HG03280 (cell line): Measurements from ENCODE around the gene RPS6KB2.
"Not testable (repeated sequence)": the region's sequence is repeated elsewhere in the genome, so short reads cannot be mapped to it uniquely, and the experiment has no call there.

Experiments used
- ATAC-seq: cut with Tn5 transposase; IDR thresholded peaks from one replicate; pipeline ENCODE4 v1.9.1; 2021; ENCODE audit warnings: mild to moderate bottlenecking, moderate library complexity; ENCODE audit not compliant: unreplicated experiment

Gene RPS6KB2

DNA sequence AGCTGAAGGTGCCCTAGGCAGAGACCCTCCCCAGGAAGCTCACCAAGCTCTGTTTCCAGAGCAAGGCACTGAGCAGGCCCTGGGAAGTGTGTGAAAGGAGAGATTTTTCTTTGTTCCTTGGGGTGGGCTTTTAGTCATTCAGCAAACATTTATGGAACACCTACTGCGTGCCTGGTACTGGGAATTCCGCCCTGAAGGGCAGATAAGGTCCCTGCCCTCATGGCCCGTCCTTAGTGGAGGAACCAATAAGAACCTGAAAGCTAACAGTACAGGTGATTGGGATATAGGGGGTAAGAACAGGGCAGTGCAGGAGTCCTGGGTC is 36.9 kb downstream of the RPS6KB2 start:
- ATAC-seq = no peak

GRCh38 chr11:67465530-67465929 is 37.2 kb downstream of the RPS6KB2 start:
- not testable (repeated sequence) for ATAC-seq

DNA sequence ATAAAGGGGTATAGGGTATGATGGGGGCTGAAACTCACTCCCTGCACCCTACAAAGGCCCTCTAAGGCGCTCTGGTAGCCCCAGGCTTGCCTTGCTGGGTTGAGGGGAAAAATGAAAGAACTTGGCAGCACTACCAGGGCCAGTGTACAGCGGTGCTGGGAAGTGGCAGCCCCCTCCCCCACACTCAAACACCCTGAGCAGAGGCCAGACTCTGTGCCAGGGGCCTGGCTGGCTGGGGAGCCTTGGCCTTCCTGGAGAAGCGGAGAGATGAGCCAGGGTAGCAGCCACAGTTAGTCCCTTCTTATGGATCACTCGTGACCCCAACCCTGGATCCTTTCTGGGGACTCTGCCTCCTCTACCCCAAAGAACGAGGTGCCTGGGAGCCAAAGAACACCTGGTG is 38.1 kb downstream of the RPS6KB2 start:
- ATAC-seq = no peak

- no peak for ATAC-seq
Measured at GRCh38 chr11:67466962-67467771, 38.9 kb downstream of the RPS6KB2 start.

- ATAC-seq = no peak
Measured at GRCh38 chr11:67468056-67468455, 39.8 kb downstream of the RPS6KB2 start.

GRCh38 chr11:67468456-67468758 is 40.1 kb downstream of the RPS6KB2 start:
- no peak for ATAC-seq

GRCh38 chr11:67468759-67469507 is 40.6 kb downstream of the RPS6KB2 start, which contains the start of gene TMEM134:
TSS of gene TMEM134 (minus strand) at chr11:67469251. CDS start at chr11:67469192, 59 bp downstream.
- peak; percentile 68 for ATAC-seq

- no peak for ATAC-seq
Measured at GRCh38 chr11:67469508-67469811, 41.2 kb downstream of the RPS6KB2 start.

DNA sequence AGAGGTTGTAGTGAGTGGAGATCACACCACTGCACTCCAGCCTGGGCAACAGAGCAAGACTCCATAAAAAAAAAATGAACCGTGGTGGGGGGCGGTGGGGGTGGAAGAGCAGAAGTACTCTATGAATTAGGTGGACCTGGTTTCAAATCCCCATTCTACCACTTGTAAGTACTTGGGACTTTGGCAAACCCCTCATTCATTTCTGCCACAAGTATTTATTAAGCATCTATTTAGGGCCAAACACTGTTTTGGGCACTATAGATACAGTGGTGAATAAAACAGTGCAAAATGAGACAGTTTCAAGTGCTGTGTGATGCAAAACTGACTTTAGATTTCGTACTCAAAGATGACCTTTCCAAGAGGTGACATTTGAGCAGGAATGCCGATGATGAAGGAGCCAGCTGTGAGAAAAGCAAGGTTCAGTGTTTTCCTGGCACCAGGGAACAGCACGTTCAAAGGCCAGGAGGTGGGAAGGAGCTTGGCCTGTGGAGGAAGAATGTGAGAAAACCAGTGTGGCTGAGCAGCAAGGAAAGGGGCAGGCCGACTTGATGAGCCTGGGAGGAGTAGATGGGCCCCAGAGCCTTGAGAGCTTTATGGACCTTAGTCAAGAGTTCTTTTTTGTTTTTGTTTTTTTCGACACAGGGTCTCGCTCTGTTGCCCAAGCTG is 42.2 kb downstream of the RPS6KB2 start:
- ATAC-seq = no peak

GRCh38 chr11:67472882-67473281 is 44.6 kb downstream of the RPS6KB2 start:
- no peak for ATAC-seq

GRCh38 chr11:67476692-67477091 is 48.4 kb downstream of the RPS6KB2 start:
- not testable (repeated sequence) for ATAC-seq

DNA sequence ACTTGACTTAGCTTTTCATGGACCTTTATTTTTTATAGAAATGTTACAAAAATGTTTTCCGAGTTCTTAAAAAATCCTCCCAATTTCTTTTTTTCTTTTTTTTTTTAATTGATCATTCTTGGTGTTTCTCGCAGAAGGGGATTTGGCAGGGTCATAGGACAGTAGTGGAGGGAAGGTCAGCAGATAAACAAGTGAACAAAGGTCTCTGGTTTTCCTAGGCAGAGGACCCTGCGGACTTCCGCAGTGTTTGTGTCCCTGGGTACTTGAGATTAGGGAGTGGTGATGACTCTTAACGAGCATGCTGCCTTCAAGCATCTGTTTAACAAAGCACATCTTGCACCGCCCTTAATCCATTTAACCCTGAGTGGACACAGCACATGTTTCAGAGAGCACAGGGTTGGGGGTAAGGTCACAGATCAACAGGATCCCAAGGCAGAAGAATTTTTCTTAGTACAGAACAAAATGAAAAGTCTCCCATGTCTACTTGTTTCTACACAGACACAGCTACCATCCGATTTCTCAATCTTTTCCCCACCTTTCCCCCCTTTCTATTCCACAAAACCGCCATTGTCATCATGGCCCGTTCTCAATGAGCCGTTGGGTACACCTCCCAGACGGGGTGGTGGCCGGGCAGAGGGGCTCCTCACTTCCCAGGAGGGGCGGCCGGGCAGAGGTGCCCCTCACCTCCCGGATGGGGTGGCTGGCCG is 49.2 kb downstream of the RPS6KB2 start:
- ATAC-seq = not testable (repeated sequence)

- ATAC-seq = no peak
Measured at GRCh38 chr11:67482275-67482826, 54.1 kb downstream of the RPS6KB2 start.

GRCh38 chr11:67482827-67483798 is 54.8 kb downstream of the RPS6KB2 start, which contains the start of gene AIP:
TSS of gene AIP (plus strand) at chr11:67483026. CDS start at chr11:67483159, 133 bp downstream.
- peak; percentile 68 for ATAC-seq

GRCh38 chr11:67483831-67484665 is 55.8 kb downstream of the RPS6KB2 start:
- ATAC-seq = no peak

GRCh38 chr11:67484847-67485311 is 56.6 kb downstream of the RPS6KB2 start:
- no peak for ATAC-seq
